HG03196 (cell line): ENCODE data around the gene ETF1.

Experiments
- ATAC-seq: cut with Tn5 transposase; IDR thresholded peaks from one replicate; pipeline ENCODE4 v1.9.1; 2021; ENCODE audit not compliant: unreplicated experiment

Gene ETF1

GRCh38 chr5:138542956-138543729, at the start of gene ETF1:
ETF1 (minus strand) TSS chr5:138543236; CDS start chr5:138542918, 318 bp downstream.
- ATAC-seq, result peak; percentile 93

- ATAC-seq, result no peak
Observed at GRCh38 chr5:138588013-138588788, 45.2 kb upstream of the ETF1 start.

DNA sequence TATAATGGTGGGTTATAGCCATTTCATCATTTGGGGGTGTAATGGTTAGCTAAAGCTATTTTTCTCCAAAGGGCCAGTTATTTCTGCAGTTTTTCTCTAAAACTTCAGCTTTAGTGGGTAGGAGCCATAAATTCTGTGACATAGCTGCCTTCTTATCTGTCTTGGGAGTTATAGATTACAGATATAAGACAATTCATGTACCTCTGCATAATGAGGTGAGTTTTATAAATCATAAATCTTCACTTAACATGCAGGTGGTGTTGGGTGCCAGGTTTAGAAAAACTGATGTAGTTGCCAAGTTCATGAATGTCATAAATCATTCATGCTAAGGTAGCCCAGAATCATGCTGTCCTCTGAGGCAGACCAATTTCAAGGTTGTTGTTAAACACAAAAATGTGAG, 42.1 kb upstream of the ETF1 start:
- ATAC-seq, result no peak

DNA sequence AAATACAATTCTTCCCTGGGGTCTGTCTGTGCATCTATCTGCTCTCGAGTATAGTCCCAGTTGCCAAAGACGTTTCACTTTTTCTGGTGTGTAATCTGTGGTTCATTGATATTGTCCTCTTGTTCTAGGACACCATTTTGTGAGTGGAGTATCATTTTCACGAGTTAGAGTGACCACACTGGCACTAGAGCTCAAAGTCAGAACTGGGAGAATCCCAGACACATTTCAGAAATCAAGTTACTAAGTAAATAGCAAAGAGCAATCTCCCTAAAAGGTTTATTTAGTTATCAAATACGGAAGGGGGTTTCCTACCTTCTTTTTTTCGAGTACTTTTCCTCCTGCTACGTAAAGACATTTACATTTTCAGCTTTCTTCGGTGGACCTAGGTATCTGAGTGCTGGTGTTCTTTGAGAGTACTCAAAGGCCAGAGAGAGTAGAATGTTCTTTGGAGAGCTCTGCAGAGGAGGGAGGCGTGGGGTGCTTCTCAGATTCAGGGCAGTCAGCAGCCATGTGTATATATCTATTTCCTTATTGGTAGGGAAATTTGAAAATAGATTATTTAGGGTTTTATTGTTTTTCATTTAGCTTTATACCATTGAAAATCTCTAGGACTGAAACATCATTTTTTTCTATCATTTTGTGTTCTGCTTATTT, 41.1 kb upstream of the ETF1 start:
- ATAC-seq, result no peak

DNA sequence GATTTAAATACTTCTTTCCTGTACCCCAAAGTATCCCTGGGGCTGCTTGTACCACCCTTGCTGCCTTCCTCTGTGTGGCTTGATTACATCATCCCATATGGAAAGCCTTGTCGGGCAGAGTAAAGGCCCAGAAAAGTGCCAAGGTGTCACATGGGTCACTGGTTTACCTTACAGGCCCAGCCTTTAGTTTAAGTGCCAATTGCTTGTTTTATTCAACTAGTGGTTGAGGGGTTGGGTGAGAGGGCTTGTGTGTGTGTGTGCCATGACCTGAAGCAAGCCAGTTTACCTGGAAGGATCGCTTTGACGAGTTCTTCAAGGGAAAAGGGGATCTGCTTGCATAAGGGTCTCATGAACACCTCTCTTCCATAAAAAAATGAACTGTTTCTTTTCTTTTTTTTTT, 39.9 kb upstream of the ETF1 start:
- no peak for ATAC-seq

GRCh38 chr5:138580777-138581176, 37.7 kb upstream of the ETF1 start:
- ATAC-seq, result no peak

DNA sequence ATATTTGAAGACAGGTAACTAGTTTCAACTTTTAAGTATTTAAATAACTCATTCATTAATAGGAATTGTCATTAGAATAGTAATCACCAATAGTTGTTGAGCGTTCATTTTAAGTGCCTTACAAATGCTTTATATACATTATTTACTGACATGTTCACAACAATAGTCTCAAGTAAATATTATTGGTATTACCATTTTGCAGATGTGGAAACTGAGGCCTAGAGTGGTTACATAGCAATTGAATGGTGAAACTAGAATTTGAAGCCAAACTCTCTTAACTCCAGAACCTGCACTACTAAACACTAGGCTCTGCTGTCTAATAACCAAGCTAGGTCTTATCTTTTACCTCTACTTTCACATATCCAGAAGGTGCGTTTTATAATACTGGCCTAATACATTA, 37.0 kb upstream of the ETF1 start:
- no peak for ATAC-seq

DNA sequence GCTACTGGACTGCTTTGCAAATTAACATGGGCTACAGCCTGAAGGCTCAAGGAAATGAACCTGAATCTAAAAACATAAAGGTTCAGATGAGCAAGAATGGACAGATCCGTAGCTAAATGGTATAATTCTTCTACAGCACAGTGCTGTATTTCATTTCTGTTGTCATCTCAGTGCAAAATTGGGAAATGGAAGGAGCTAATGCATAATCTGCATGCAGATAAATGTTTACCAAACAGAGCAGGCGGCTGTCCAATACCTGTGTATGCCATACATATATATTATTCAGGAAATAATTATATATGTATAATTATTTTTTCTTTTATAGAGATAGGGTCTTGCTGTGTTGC, 36.5 kb upstream of the ETF1 start:
- ATAC-seq, result no peak

- no peak for ATAC-seq
Observed at GRCh38 chr5:138577452-138577851, 34.4 kb upstream of the ETF1 start.

DNA sequence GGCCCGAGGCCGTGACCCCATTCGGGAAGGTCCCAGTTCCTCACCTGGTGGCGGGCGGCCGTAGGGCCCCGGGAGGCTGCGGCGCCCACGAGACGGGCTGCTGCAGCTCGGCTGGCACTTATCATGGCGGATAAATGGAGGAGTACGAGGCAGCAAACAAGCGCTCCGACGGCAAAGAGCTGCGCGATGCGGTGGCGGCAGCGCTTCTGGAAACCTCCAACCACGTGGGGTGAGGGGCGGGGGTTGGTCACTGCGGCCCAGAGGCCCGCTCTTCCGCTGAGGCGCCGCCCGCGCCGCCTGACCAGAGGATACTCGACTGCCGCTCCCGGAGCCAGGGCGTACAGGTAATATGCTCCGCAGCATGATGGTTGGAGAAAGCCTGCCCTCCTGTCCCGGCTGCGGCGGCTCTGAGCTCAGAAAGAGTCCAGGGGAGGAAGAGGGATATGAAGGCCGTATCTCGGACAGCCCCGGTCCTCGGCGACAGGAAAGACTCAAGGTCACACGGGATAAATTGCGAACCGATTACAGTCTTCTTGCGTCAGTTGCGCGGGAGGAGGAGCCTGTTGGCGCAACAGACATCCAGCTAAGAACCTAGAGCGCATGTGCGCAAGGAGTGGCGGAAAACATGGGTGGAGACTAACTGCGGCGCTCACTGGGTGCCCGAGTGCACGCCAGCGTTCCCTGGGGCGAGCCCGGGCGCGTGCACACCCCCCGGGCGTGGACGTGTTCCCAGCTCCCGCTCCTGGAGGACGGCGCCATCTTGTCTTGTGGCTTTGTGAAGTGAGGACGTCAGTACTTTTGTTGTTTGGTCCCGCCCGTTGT, 32.4 kb upstream of the ETF1 start, which contains the start of gene HSPA9:
HSPA9 (minus strand) TSS at position 208 of the 822 bp plus-strand sequence; CDS start at position 125, 83 bp downstream.
- peak; percentile 89 for ATAC-seq

DNA sequence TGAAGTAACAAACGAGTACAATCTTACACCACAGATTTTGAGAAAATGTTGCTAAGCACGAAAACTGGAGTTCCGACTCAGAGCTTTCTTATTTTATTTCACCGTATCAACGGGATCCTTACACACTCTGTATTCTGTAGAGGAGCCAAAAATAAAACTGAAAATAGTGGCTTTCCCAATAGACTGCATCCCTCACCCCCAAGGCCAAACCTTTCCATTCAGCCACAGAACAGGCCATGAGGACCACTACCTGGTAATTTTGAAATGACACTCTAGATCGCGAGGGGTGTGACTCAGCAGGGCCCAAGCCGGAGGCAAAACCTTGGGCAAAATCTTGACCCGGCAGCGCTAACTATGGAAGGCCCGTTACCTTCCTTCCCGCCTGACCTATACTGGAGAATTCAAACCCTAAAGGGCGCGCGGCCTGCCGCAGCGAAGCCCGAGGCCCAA, 31.7 kb upstream of the ETF1 start:
- ATAC-seq, result peak; percentile 7

GRCh38 chr5:138573949-138574670, 31.1 kb upstream of the ETF1 start:
- no peak for ATAC-seq

- no peak for ATAC-seq
Observed at GRCh38 chr5:138573223-138573622, 30.2 kb upstream of the ETF1 start.

- no peak for ATAC-seq
Observed at GRCh38 chr5:138570871-138571270, 27.8 kb upstream of the ETF1 start.

- ATAC-seq, result no peak
Observed at GRCh38 chr5:138569782-138570181, 26.7 kb upstream of the ETF1 start.

GRCh38 chr5:138568061-138568824, 25.2 kb upstream of the ETF1 start:
- no peak for ATAC-seq

GRCh38 chr5:138566792-138567191, 23.8 kb upstream of the ETF1 start:
- ATAC-seq, result no peak

GRCh38 chr5:138565100-138565821, 22.2 kb upstream of the ETF1 start:
- ATAC-seq, result no peak

DNA sequence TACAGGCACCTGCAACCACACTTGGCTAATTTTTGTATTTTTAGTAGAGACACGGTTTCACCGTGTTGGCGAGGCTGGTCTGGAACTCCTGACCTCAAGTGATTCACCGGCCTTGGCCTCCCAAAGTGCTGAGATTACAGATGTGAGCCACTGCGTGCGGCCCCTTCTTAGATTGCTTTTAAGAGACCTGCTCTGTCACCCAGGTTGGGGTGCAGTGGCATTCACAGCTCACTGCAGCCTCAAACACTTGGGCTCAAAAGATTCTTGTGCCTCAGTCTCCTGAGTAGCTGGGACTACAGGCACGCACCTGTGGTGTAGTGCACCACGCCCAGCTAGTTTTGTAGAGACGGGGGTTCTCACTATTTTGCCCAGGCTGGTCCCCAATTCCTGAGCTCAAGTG, 21.2 kb upstream of the ETF1 start:
- no peak for ATAC-seq
